Measurements from ENCODE around the gene SFXN5.

SFXN5 gene

GRCh38 chr2:72973566-72974435 lies 97.7 kb downstream of the SFXN5 start:
- DNase-seq (ENCODE audit: low read depth), result no peak

GRCh38 chr2:72973137-72973535 lies 98.4 kb downstream of the SFXN5 start:
- DNase-seq (ENCODE audit: low read depth), result no peak

GRCh38 chr2:72972352-72973136 lies 99.0 kb downstream of the SFXN5 start:
- DNase-seq (ENCODE audit: low read depth), result no peak

GRCh38 chr2:72971036-72971435 lies 100.5 kb downstream of the SFXN5 start:
- DNase-seq (ENCODE audit: low read depth), result no peak

- DNase-seq (ENCODE audit: low read depth), result no peak
Observed at GRCh38 chr2:72969706-72970105, 101.8 kb downstream of the SFXN5 start.

GRCh38 chr2:72968286-72968685 lies 103.2 kb downstream of the SFXN5 start:
- DNase-seq (ENCODE audit: low read depth), result no peak

- DNase-seq (ENCODE audit: low read depth), result no peak
Observed at GRCh38 chr2:72965770-72966450, 105.6 kb downstream of the SFXN5 start.

GRCh38 chr2:72965016-72965415 lies 106.5 kb downstream of the SFXN5 start:
- DNase-seq (ENCODE audit: low read depth), result no peak

GRCh38 chr2:72964146-72964525 lies 107.4 kb downstream of the SFXN5 start:
- DNase-seq (ENCODE audit: low read depth), result no peak

GRCh38 chr2:72963423-72964145 lies 107.9 kb downstream of the SFXN5 start:
- DNase-seq (ENCODE audit: low read depth), result no peak

GRCh38 chr2:72962911-72963310 lies 108.6 kb downstream of the SFXN5 start:
- DNase-seq (ENCODE audit: low read depth), result no peak

- DNase-seq (ENCODE audit: low read depth), result no peak
Observed at GRCh38 chr2:72961853-72962468, 109.6 kb downstream of the SFXN5 start.

- DNase-seq (ENCODE audit: low read depth), result no peak
Observed at GRCh38 chr2:72961036-72961720, 110.3 kb downstream of the SFXN5 start.

GRCh38 chr2:72959995-72960981 lies 111.2 kb downstream of the SFXN5 start:
- DNase-seq (ENCODE audit: low read depth), result no peak

- no peak for DNase-seq (ENCODE audit: low read depth)
Observed at GRCh38 chr2:72959554-72959953, 112.0 kb downstream of the SFXN5 start.

GRCh38 chr2:72958542-72959385 lies 112.7 kb downstream of the SFXN5 start:
- no peak for DNase-seq (ENCODE audit: low read depth)

GRCh38 chr2:72956936-72957335 lies 114.6 kb downstream of the SFXN5 start:
- DNase-seq (ENCODE audit: low read depth), result no peak

- no peak for DNase-seq (ENCODE audit: low read depth)
Observed at GRCh38 chr2:72956050-72956395, 115.5 kb downstream of the SFXN5 start.

All from activated T-helper 1 cell treated with Interleukin-2 at 50 U/mL for 16 hours (primary cell).